Measurements from ENCODE around the gene NRF1. TPM values are rescaled to one million over a fixed set of nuclear protein-coding genes. Genes with fewer than 3 reads are reported as not detected.

The NRF1 gene
- total RNA-seq, 1 donor from 2014 or later = 22.6 TPM

DNA sequence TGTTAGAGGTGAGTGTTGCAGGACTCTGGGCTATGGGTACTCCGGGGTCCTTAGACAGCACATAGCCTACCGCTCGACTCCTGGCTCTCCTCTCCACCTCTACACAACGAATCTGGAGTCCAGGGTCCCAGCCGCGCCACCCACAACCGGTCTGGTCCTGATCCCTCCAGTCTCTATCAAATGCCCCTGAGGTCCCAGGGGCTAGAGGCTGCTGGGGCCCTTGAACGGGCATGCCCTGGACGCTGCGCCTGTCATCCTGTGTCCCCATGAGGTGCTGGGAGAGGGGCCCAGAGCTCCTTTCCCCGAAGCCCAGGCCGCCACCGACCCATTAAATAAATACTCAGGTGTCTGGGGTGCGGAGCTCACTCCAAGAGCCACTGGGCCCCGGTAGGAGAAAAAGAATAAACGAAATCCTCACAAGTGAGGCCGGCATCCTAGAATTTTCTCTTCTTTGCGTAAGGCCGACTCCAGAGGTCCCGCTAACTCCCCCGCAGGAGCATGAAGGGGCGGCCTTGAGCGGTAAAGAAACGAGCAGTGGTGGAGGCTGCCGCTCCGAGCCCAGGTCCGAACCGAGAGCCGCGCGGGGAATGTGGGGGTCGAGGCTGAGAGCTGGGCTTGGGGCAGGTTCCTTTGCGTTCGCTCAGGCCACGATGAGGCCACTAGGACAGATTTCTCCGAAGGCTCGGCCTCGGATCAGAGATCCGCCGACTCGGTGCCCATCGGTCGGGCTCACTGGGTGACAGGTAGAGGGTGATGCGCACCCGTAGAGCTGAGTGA is 166.7 kb downstream of the NRF1 start:
- TF ChIP-seq, protein P1, sequence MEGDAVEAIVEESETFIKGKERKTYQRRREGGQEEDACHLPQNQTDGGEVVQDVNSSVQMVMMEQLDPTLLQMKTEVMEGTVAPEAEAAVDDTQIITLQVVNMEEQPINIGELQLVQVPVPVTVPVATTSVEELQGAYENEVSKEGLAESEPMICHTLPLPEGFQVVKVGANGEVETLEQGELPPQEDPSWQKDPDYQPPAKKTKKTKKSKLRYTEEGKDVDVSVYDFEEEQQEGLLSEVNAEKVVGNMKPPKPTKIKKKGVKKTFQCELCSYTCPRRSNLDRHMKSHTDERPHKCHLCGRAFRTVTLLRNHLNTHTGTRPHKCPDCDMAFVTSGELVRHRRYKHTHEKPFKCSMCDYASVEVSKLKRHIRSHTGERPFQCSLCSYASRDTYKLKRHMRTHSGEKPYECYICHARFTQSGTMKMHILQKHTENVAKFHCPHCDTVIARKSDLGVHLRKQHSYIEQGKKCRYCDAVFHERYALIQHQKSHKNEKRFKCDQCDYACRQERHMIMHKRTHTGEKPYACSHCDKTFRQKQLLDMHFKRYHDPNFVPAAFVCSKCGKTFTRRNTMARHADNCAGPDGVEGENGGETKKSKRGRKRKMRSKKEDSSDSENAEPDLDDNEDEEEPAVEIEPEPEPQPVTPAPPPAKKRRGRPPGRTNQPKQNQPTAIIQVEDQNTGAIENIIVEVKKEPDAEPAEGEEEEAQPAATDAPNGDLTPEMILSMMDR (IDR thresholded peaks at IDR 0.05) = no peak
- TF ChIP-seq POLR2AphosphoS5 (IDR thresholded peaks at IDR 0.05; ENCODE audit: insufficient read depth in 1 of 2, low read depth in 1 of 2) (no peak), POLR2A (IDR thresholded peaks at IDR 0.05) (no peak)
- Histone ChIP-seq H3K27me3 (peaks cover 37% of the 10 kb centered on the region), H3K36me3 (no peaks in the 10 kb centered on the region), H3K4me1 (peaks cover 49% of the 10 kb centered on the region), H3K9me3 (no peaks in the 10 kb centered on the region), H3K4me3 (peak overlapping the region in 1 of 2 donors; percentile 51), H3K27ac (no peak overlapping the region)
- DNase-seq (ENCODE audit: extremely low spot score in 2 of 2) = no peak
- intact Hi-C loops (cut with DNase I) = loop anchor here (10.0 kb wide), 1 partner anchor 283 kb away; no protein-coding TSS in a partner anchor

- H3K36me3 ChIP-seq = no peaks in the 10 kb centered on the region
- TF ChIP-seq, protein P1 (IDR thresholded peaks at IDR 0.05) = no peak
- TF ChIP-seq POLR2AphosphoS5 (IDR thresholded peaks at IDR 0.05; ENCODE audit: insufficient read depth in 1 of 2, low read depth in 1 of 2) = no peak
- TF ChIP-seq POLR2A (IDR thresholded peaks at IDR 0.05) = no peak
- peaks cover 39% of the 10 kb centered on the region for H3K27me3 ChIP-seq
- peaks cover 56% of the 10 kb centered on the region for H3K4me1 ChIP-seq
- peak overlapping the region; percentile 6 for H3K27ac ChIP-seq
- H3K4me3 ChIP-seq = peak overlapping the region; percentile 47 to 51
- no peak for DNase-seq (ENCODE audit: extremely low spot score in 2 of 2)
- intact Hi-C loops (cut with DNase I) = loop anchor here (10.0 kb wide), 1 partner anchor 284 kb away; no protein-coding TSS in a partner anchor
- no peaks in the 10 kb centered on the region for H3K9me3 ChIP-seq
These were observed 167.5 kb downstream of the NRF1 start for GRCh38 chr7:129778770-129779601.

DNA sequence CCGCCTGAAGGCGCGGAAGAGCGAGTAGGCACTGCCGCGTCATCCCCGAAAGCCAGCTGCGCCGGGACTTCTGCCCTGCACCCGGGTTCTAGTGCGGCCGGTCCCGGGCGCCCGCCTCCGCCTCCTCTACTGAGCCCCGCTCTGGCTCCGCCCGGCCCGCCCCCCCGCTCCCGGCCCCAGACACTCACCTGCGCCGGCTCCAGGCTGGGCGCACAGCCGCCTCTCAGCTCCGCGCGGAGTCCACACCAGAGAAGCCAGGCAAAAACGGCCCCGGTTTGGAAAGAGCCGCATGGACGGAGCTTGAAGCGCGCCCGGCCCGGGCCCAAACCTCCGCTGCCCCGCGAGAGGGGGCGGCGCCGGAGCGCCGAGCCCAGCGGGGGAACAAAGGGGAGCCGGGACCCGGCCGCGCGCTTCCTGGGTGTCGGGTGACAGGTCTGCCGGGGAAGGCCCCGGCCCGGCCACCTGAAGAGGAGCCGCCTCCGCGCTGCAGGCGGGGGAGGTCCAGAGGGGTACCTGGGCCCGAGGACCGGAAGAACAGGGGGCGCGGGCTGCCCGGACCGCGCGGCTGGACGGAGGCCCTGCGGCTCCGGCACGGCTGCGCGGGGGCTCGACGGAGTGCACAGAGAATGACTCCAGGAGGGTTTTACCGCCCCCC is 168.2 kb downstream of the NRF1 start:
- no peak for DNase-seq (ENCODE audit: extremely low spot score in 2 of 2)
- Histone ChIP-seq H3K9me3 (no peaks in the 10 kb centered on the region), H3K27me3 (peaks cover 39% of the 10 kb centered on the region), H3K27ac (peak overlapping the region; percentile 6), H3K4me1 (peaks cover 63% of the 10 kb centered on the region), H3K36me3 (no peaks in the 10 kb centered on the region), H3K4me3 (peak overlapping the region; percentile 47 to 51)
- intact Hi-C loops (cut with DNase I) = loop anchor here (10.0 kb wide), 1 partner anchor 285 kb away; no protein-coding TSS in a partner anchor
- TF ChIP-seq POLR2AphosphoS5 (IDR thresholded peaks at IDR 0.05; ENCODE audit: insufficient read depth in 1 of 2, low read depth in 1 of 2) (no peak), POLR2A (IDR thresholded peaks at IDR 0.05) (no peak)
- TF ChIP-seq, protein P1 (IDR thresholded peaks at IDR 0.05) = no peak

DNA sequence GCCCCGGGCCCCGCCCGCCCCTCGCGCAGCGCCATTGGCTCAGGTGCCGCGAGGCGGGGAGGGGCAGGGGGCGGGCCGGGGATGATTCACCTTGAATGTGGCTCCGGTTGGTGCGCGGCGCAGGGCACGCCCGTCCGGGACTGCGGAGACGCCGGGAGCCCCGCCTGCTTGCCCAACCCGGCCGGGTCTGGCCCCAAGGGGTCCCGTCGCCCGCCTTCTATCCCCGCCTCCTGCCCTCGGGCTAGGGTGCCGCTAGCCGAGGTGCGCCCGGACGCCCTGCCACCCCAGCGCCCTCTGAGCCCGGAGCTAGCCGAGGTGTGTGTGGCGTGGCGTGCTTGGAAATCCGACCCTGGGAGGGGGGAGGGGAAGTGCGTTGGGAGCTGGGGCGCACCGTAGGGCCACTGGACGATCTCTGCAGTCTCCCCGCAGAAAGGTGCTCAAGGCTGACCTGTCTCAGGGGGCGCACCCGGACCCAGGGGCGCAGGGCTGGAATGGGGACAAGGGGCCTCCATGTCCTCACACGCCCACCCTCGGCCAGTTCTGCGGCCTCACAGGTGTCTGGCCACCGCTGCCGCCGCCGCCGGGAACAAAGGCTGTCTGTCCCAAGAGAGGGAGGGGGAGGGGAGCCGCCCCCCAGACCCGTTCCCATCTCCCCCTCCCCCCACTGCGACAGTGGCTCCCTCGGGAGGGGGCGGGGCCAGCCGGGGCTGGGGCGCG is 168.9 kb downstream of the NRF1 start:
- TF ChIP-seq POLR2AphosphoS5 (IDR thresholded peaks at IDR 0.05; ENCODE audit: insufficient read depth in 1 of 2, low read depth in 1 of 2) = no peak
- TF ChIP-seq POLR2A (IDR thresholded peaks at IDR 0.05) = no peak
- TF ChIP-seq, protein P1 (IDR thresholded peaks at IDR 0.05) = no peak
- H3K27me3 ChIP-seq = peaks cover 39% of the 10 kb centered on the region
- no peaks in the 10 kb centered on the region for H3K9me3 ChIP-seq
- H3K36me3 ChIP-seq = no peaks in the 10 kb centered on the region
- H3K4me3 ChIP-seq = peak overlapping the region; percentile 47 to 51
- peaks cover 70% of the 10 kb centered on the region for H3K4me1 ChIP-seq
- no peak for DNase-seq (ENCODE audit: extremely low spot score in 2 of 2)
- no peak overlapping the region for H3K27ac ChIP-seq
- intact Hi-C loops (cut with DNase I) = no loop called here

All from vagina (tissue), 2 donors.